Breast epithelium (tissue), 4 donors: ENCODE results near the gene TMCC3. TPM values are rescaled to one million over a fixed set of nuclear protein-coding genes. Genes with fewer than 3 reads are reported as not detected.

Experiments used
- DNase-seq, 2 donors: peaks; one replicate each; pipeline ENCODE4 v3.0.0-alpha.2; 2019; ENCODE audit warnings: low spot score in 2 of 2
- H3K27ac ChIP-seq, 2 donors: fragments of 200-600 bp; sonication (generic) in 1 of 2; one replicate each; pipeline ENCODE4 v1.5.1; 2016 to 2019; ENCODE audit warnings: mild to moderate bottlenecking in 1 of 2
- H3K27me3 ChIP-seq, 2 donors: fragments of 200-600 bp; sonication (generic) in 1 of 2; one replicate each; pipeline versions ENCODE4 v1.5.1 to v1.6.0; 2017 to 2019; ENCODE audit warnings: control low read depth in 1 of 2, mild to moderate bottlenecking in 1 of 2
- H3K36me3 ChIP-seq: fragments of 200-600 bp; one replicate; pipeline ENCODE4 v1.5.1; 2019
- H3K4me1 ChIP-seq, 2 donors: fragments of 200-600 bp; sonication (generic); one replicate each; pipeline ENCODE4 v1.5.1; 2016 to 2019; ENCODE audit warnings: control low read depth in 1 of 2
- H3K4me3 ChIP-seq, 3 donors: fragments of 200-600 bp; sonication (generic); 1 replicate in 2 of 3; 2 replicates in 1 of 3; pipeline ENCODE4 v1.5.1; 2016 to 2019; ENCODE audit warnings: mild to moderate bottlenecking in 3 of 3, moderate library complexity in 2 of 3
- H3K9me3 ChIP-seq, 2 donors: fragments of 200-600 bp; sonication (generic) in 1 of 2; one replicate each; pipeline ENCODE4 v1.5.1; 2016 to 2019; ENCODE audit warnings: control low read depth in 1 of 2
- POLR2A ChIP-seq: fragments of 450-650 bp; IDR thresholded peaks from one replicate; pipeline ENCODE4 v1.6.1; 2016; ENCODE audit warnings: antibody characterized with exemption, mild to moderate bottlenecking, moderate library complexity
- POLR2AphosphoS5 ChIP-seq, 3 donors: sonication (generic); formaldehyde crosslinking; IDR thresholded peaks; one replicate each; pipeline ENCODE4 v1.6.1; 2017; ENCODE audit warnings: antibody characterized with exemption in 3 of 3
- intact Hi-C: fragments of 100-400 bp; cut with DNase I; formaldehyde crosslinking; loops from one replicate; pipeline ENCODE4 v1.15.1; 2023; ENCODE audit warnings: low total_unique reads
- total RNA-seq, 3 donors: library from RNA; depleted of rRNA; stranded (reverse); fragments of >200 nt; gene quantifications; one replicate each; pipeline ENCODE4 v1.1.0, GENCODE V29; 2016
- TF ChIP-seq, protein P1 (sequence below), 3 donors: fragments of 450-650 bp; IDR thresholded peaks; one replicate each; pipeline ENCODE4 v1.5.1; 2016 to 2017; ENCODE audit warnings: antibody characterized with exemption in 3 of 3, mild to moderate bottlenecking in 3 of 3, moderate library complexity in 3 of 3

Gene TMCC3
- total RNA-seq, 3 donors from 2014 or later, result 8.3 to 17.0 (median 8.9) TPM

DNA sequence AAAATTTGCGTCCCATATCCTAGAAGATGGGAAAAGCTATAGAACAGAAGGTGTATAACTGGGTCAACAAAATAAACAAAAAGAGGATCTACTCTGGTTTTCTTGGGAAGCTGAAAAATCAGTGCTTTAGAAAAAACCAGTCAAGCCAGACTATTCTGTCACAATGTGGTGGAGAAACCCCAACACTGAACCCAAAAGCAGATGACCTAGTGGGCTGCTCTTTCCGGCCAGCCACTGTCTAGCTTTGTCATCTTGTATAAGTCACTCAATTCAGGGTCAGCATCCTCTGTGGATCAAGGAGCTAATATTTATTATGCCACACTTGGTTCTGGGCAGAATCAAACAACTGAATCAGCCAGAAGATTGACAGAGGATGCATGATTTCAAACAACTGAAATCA lies 26.6 kb upstream of the TMCC3 start:
- no peaks in the 10 kb centered on the region for H3K9me3 ChIP-seq
- no peaks in the 10 kb centered on the region for H3K36me3 ChIP-seq
- intact Hi-C loops, result no loop called here
- H3K4me3 ChIP-seq, result no peak overlapping the region
- TF ChIP-seq POLR2AphosphoS5 (IDR thresholded peaks at IDR 0.05) (no peak), POLR2A (no peak)
- TF ChIP-seq, protein P1, sequence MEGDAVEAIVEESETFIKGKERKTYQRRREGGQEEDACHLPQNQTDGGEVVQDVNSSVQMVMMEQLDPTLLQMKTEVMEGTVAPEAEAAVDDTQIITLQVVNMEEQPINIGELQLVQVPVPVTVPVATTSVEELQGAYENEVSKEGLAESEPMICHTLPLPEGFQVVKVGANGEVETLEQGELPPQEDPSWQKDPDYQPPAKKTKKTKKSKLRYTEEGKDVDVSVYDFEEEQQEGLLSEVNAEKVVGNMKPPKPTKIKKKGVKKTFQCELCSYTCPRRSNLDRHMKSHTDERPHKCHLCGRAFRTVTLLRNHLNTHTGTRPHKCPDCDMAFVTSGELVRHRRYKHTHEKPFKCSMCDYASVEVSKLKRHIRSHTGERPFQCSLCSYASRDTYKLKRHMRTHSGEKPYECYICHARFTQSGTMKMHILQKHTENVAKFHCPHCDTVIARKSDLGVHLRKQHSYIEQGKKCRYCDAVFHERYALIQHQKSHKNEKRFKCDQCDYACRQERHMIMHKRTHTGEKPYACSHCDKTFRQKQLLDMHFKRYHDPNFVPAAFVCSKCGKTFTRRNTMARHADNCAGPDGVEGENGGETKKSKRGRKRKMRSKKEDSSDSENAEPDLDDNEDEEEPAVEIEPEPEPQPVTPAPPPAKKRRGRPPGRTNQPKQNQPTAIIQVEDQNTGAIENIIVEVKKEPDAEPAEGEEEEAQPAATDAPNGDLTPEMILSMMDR (IDR thresholded peaks at IDR 0.05), result no peak
- no peaks in the 10 kb centered on the region for H3K27me3 ChIP-seq
- H3K4me1 ChIP-seq, result no peaks in the 10 kb centered on the region
- peak overlapping the region; percentile 82 to 83 for H3K27ac ChIP-seq
- DNase-seq, result no peak

DNA sequence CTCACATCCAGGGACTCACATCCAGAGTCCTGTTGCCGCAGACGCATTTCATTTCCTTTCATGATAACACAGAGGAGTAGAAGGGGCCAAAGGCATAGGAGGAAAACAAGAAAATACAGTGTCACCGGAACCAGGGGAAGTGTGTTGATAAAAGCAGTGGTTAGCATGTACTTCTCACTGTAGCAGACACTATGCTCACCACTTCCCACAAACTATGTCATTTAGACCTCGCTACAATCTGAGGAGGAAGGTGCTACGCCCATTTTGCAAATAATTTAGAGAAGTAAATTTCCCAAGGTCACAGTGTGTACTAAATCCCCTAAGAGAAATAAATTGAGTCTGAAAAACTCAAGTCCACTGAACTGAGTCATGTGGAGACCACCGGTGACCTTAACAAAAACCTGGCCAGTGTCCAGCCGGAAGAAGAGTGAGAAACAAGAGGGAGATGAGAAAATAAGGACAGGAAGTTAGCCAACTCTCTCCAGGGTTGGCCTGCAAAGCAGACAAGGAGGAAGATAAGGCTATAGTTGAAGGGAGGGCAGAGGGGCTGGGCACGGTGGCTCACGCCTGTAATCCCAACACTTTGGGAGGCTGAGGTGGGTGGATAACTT lies 25.8 kb upstream of the TMCC3 start:
- no peaks in the 10 kb centered on the region for H3K9me3 ChIP-seq
- no peak for DNase-seq
- peak overlapping the region; percentile 74 to 82 for H3K27ac ChIP-seq

DNA sequence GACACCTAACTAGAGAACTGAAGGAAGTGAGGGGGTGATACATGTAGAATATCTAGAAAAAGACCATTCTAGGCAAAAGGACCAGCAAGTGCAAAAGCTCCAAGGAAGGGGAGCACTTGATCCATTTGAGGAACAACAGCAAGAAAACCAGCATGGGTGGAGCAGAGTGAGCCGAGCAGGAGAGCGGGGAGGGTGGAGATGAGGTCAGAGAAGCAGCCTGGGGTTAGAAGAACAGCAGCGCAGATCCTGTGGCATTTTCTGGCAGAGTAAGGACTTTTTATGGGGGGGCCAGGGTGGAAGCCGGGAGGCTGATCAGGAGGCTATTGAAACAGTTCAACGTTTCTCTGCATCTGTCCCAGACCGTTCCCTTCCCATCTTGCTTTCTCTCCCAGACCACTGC lies 24.5 kb upstream of the TMCC3 start:
- Histone ChIP-seq H3K9me3 (no peaks in the 10 kb centered on the region), H3K27ac (no peak overlapping the region), H3K4me1 (no peaks in the 10 kb centered on the region), H3K27me3 (no peaks in the 10 kb centered on the region), H3K4me3 (no peak overlapping the region), H3K36me3 (no peaks in the 10 kb centered on the region)
- TF ChIP-seq POLR2AphosphoS5 (IDR thresholded peaks at IDR 0.05), result no peak
- TF ChIP-seq POLR2A, result no peak
- TF ChIP-seq, protein P1 (IDR thresholded peaks at IDR 0.05), result no peak
- intact Hi-C loops, result no loop called here
- DNase-seq, result no peak

More for the DNA sequence above, 25.8 kb upstream of the TMCC3 start:
- TF ChIP-seq POLR2AphosphoS5 (IDR thresholded peaks at IDR 0.05), result peak in 1 of 3 donors; percentile 28
- TF ChIP-seq, protein P1 (IDR thresholded peaks at IDR 0.05), result no peak
- Histone ChIP-seq H3K36me3 (no peaks in the 10 kb centered on the region), H3K4me1 (no peaks in the 10 kb centered on the region), H3K4me3 (no peak overlapping the region), H3K27me3 (no peaks in the 10 kb centered on the region)
- intact Hi-C loops, result no loop called here

DNA sequence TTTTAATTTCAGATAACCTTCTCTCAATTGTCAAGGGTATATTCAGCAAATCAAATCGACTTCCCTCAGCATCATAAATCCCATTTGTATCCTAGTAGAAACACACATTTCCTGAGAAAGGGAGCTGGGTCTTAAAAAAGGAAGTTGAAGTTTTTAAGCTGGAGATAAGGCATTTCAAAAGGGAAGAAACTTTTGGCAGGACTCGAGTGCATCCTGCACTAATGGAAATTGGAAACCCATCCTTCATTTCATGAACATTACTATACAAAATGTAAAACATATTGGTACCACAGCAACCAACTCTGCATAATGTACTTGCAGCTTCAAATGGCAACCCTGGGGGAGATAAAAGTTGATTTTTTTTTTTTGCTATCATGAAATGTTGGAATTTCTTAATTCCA lies 23.7 kb upstream of the TMCC3 start:
- DNase-seq, result no peak
- intact Hi-C loops, result no loop called here
- H3K9me3 ChIP-seq, result no peaks in the 10 kb centered on the region
- no peak overlapping the region for H3K27ac ChIP-seq
- TF ChIP-seq POLR2A (no peak), POLR2AphosphoS5 (IDR thresholded peaks at IDR 0.05) (no peak)
- TF ChIP-seq, protein P1 (IDR thresholded peaks at IDR 0.05), result no peak
- no peaks in the 10 kb centered on the region for H3K27me3 ChIP-seq
- no peak overlapping the region for H3K4me3 ChIP-seq
- no peaks in the 10 kb centered on the region for H3K36me3 ChIP-seq
- no peaks in the 10 kb centered on the region for H3K4me1 ChIP-seq

DNA sequence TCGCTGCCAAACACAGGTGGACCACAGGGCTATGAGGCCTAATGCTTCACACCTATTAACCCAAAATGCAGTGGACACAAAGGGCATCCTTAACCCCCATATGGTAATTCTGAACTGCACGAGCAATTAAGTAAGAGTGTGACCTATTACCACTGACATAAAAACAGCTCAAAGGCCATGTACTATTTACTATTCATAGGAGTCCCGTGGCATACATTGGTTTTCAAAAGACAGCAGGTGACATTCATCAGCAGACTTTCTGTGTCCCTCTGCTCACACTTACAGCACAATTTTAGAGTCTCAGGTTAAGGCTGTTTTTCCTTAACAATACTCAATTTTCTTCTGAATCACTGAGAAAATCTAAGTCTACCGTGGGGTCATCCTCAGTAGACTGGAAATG lies 23.1 kb upstream of the TMCC3 start:
- Histone ChIP-seq H3K27ac (no peak overlapping the region), H3K36me3 (no peaks in the 10 kb centered on the region), H3K4me3 (no peak overlapping the region), H3K27me3 (no peaks in the 10 kb centered on the region), H3K9me3 (no peaks in the 10 kb centered on the region), H3K4me1 (no peaks in the 10 kb centered on the region)
- intact Hi-C loops, result no loop called here
- TF ChIP-seq, protein P1 (IDR thresholded peaks at IDR 0.05), result no peak
- TF ChIP-seq POLR2AphosphoS5 (IDR thresholded peaks at IDR 0.05) (no peak), POLR2A (no peak)
- DNase-seq, result no peak
